Measurements from ENCODE around the gene BTNL3. TPM values are rescaled to one million over a fixed set of nuclear protein-coding genes. Genes with fewer than 3 reads are reported as not detected.

Gene BTNL3
- total and polyA plus RNA-seq, 2 experiments from 2014 or later, result 0.08 TPM; not detected in 1

GRCh38 chr5:180990086-180990881 lies 1.6 kb downstream of the BTNL3 start:
- H3K36me3 Mint-ChIP-seq (ENCODE audit: low read depth), result no peaks in the 10 kb centered on the region
- H3K27ac Mint-ChIP-seq, result no peak overlapping the region
- no peaks in the 10 kb centered on the region for H3K27me3 Mint-ChIP-seq (ENCODE audit: insufficient read depth, low read depth, poor library complexity)
- Histone ChIP-seq H3K27me3 (ENCODE audit: insufficient read depth) (no peaks in the 10 kb centered on the region), H3K36me3 (ENCODE audit: insufficient read depth) (no peaks in the 10 kb centered on the region), H3K4me1 (ENCODE audit: insufficient read depth) (no peaks in the 10 kb centered on the region), H3K4me3 (no peak overlapping the region), H3K4me2 (no peak overlapping the region), H2AFZ (no peak overlapping the region), H3K9me2 (ENCODE audit: insufficient read depth) (no peaks in the 10 kb centered on the region), H3K79me2 (replicated peaks; ENCODE audit: insufficient read depth) (no peaks in the 10 kb centered on the region), H3K27ac (ENCODE audit: low read depth) (no peak overlapping the region), H3F3A (replicated peaks; ENCODE audit: low read depth) (no peaks in the 10 kb centered on the region), H4K20me1 (replicated peaks; ENCODE audit: insufficient read depth) (no peaks in the 10 kb centered on the region)
- no peaks in the 10 kb centered on the region for H3K9me3 Mint-ChIP-seq
- ATAC-seq, result no peak
- no peaks in the 10 kb centered on the region for H3K4me1 Mint-ChIP-seq
- no peak overlapping the region for H3K4me3 Mint-ChIP-seq
- DNase-seq (ENCODE audit: low spot score), result no peak
- TF ChIP-seq ZNF462 (CRISPR knock-in tag; IDR thresholded peaks at IDR 0.05) (no peak), JUNB (IDR thresholded peaks at IDR 0.05; ENCODE audit: unreplicated experiment) (no peak), NANOG (IDR thresholded peaks at IDR 0.05; ENCODE audit: borderline replicate concordance) (no peak), ZNF331 (CRISPR knock-in tag; IDR thresholded peaks at IDR 0.05; ENCODE audit: low read depth) (no peak), ZNF114 (CRISPR knock-in tag; IDR thresholded peaks at IDR 0.05) (no peak), EZH2 (IDR thresholded peaks at IDR 0.05; ENCODE audit: low read depth, unreplicated experiment) (no peak), ETS1 (IDR thresholded peaks at IDR 0.05) (no peak), CREB1 (CRISPR knock-in tag; IDR thresholded peaks at IDR 0.05; ENCODE audit: low read depth) (no peak), EZH2phosphoT487 (IDR thresholded peaks at IDR 0.05; ENCODE audit: unreplicated experiment) (no peak)
- TF ChIP-seq, protein P1, sequence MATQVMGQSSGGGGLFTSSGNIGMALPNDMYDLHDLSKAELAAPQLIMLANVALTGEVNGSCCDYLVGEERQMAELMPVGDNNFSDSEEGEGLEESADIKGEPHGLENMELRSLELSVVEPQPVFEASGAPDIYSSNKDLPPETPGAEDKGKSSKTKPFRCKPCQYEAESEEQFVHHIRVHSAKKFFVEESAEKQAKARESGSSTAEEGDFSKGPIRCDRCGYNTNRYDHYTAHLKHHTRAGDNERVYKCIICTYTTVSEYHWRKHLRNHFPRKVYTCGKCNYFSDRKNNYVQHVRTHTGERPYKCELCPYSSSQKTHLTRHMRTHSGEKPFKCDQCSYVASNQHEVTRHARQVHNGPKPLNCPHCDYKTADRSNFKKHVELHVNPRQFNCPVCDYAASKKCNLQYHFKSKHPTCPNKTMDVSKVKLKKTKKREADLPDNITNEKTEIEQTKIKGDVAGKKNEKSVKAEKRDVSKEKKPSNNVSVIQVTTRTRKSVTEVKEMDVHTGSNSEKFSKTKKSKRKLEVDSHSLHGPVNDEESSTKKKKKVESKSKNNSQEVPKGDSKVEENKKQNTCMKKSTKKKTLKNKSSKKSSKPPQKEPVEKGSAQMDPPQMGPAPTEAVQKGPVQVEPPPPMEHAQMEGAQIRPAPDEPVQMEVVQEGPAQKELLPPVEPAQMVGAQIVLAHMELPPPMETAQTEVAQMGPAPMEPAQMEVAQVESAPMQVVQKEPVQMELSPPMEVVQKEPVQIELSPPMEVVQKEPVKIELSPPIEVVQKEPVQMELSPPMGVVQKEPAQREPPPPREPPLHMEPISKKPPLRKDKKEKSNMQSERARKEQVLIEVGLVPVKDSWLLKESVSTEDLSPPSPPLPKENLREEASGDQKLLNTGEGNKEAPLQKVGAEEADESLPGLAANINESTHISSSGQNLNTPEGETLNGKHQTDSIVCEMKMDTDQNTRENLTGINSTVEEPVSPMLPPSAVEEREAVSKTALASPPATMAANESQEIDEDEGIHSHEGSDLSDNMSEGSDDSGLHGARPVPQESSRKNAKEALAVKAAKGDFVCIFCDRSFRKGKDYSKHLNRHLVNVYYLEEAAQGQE (IDR thresholded peaks at IDR 0.05; ENCODE audit: unreplicated experiment), result no peak
- TF ChIP-seq, protein P2, sequence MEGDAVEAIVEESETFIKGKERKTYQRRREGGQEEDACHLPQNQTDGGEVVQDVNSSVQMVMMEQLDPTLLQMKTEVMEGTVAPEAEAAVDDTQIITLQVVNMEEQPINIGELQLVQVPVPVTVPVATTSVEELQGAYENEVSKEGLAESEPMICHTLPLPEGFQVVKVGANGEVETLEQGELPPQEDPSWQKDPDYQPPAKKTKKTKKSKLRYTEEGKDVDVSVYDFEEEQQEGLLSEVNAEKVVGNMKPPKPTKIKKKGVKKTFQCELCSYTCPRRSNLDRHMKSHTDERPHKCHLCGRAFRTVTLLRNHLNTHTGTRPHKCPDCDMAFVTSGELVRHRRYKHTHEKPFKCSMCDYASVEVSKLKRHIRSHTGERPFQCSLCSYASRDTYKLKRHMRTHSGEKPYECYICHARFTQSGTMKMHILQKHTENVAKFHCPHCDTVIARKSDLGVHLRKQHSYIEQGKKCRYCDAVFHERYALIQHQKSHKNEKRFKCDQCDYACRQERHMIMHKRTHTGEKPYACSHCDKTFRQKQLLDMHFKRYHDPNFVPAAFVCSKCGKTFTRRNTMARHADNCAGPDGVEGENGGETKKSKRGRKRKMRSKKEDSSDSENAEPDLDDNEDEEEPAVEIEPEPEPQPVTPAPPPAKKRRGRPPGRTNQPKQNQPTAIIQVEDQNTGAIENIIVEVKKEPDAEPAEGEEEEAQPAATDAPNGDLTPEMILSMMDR (conservative IDR thresholded peaks at IDR 0.05; ENCODE audit: low read depth in 2 of 2), result no peak

Data from GM23338 (cell line).